Adrenal gland (tissue), 12 donors: ENCODE data around the gene CLEC4F. TPM values are rescaled to one million over a fixed set of nuclear protein-coding genes. Genes with fewer than 3 reads are reported as not detected.

Source experiments
- DNase-seq, 7 donors: peaks; one replicate each; pipeline ENCODE4 v3.0.0-alpha.2; 2019 to 2020
- H3K27ac ChIP-seq, 5 donors: fragments of 200-600 bp; sonication (generic) in 4 of 5; 1 replicate in 3 of 5; 2 replicates in 2 of 5; pipeline versions ENCODE4 v1.5.1 to v1.8.0; 2016 to 2020; ENCODE audit warnings: mild to moderate bottlenecking in 1 of 5
- H3K27me3 ChIP-seq: fragments of 200-600 bp; 2 replicates; pipeline ENCODE4 v1.8.0; 2021
- H3K36me3 ChIP-seq, 2 donors: fragments of 200-600 bp; replicated peaks in 1 of 2; 1 replicate in 1 of 2; 2 replicates in 1 of 2; pipeline versions ENCODE4 v1.5.1 to v1.8.0; 2018 to 2022
- H3K4me1 ChIP-seq, 2 donors: fragments of 200-600 bp; replicated peaks in 1 of 2; 1 replicate in 1 of 2; 2 replicates in 1 of 2; pipeline versions ENCODE4 v1.5.1 to v1.8.0; 2018 to 2021
- H3K4me3 ChIP-seq, 4 donors: fragments of 200-600 bp; sonication (generic) in 3 of 4; one replicate each; pipeline ENCODE4 v1.5.1; 2016 to 2018
- H3K9me3 ChIP-seq, 3 donors: fragments of 200-600 bp; sonication (generic) in 1 of 3; replicated peaks in 1 of 3; 1 replicate in 2 of 3; 2 replicates in 1 of 3; pipeline versions ENCODE4 v1.5.1 to v1.8.0; 2016 to 2021
- CTCF ChIP-seq, 6 experiments: fragments of 450-650 bp in 4 of 6; fragments of 200-600 bp in 2 of 6; sonication (generic) in 1 of 6; IDR thresholded peaks; 1 replicate in 5 of 6; 2 replicates in 1 of 6; pipeline versions ENCODE4 v1.5.1 to v1.8.0; 2016 to 2021; ENCODE audit warnings: antibody characterized with exemption in 6 of 6, mild to moderate bottlenecking in 2 of 6, moderate library complexity in 1 of 6
- POLR2A ChIP-seq, 2 donors: fragments of 450-650 bp; IDR thresholded peaks; one replicate each; pipeline ENCODE4 v1.6.1; 2017; ENCODE audit warnings: antibody characterized with exemption in 2 of 2, mild to moderate bottlenecking in 2 of 2, moderate library complexity in 1 of 2
- WGBS, 4 donors: extraction: QIAGEN DNeasy Blood & Tissue Kit in 2 of 4; methylation state at CpG; one replicate each; pipeline versions ENCODE4 v1.1.5 to v1.1.7; 2013 to 2017; 5-methylcytosine and 5-hydroxymethylcytosine counted together
- intact Hi-C, 2 donors: fragments of 100-400 bp; cut with DNase I; formaldehyde crosslinking; loops; one replicate each; pipeline versions ENCODE4 v1.14.1 to v1.15.0; 2022 to 2023
- polyA plus RNA-seq, 3 donors: library from polyadenylated mRNA; stranded (reverse); fragments of 200-250 nt in 2 of 3; fragments of 350-450 nt in 1 of 3; fragmentation: Illumina TruSeq in 1 of 3; extraction: RNeasy Lipid Tissue Mini Kit (QIAGEN cat#74804) in 1 of 3; gene quantifications; one replicate each; pipeline ENCODE4 v1.2.3, GENCODE V29; 2013 to 2014
- total RNA-seq, 9 donors: library from RNA; depleted of rRNA in 4 of 9; stranded (reverse); fragments of >200 nt in 4 of 9; fragments of 120-200 nt in 1 of 9; fragmentation: NEBNext Ultra II Directional in 1 of 9; extraction: Animal tissue kit (Norgen Biotek cat#: 25700) in 1 of 9; gene quantifications; one replicate each; pipeline versions ENCODE4 v1.1.0 to v1.2.4, GENCODE V29; 2013 to 2023
- donor health status: healthy with polysubstance abuse.
- donor health status: Bipolar disorder and iron deficiency.
- donor health status: DM: yes; HTN: yes; CAD: no.
- donor health status: DM: no; HTN: no; CAD: no.
- donor health status: DM: no; HTN: no; CAD: no.
- donor health status: DM: yes; HTN: yes; CAD: no.

The CLEC4F gene
- total and polyA plus RNA-seq, 12 donors = 0.22 to 0.32 (median 0.27) TPM; not detected in 9

- TF ChIP-seq POLR2A (IDR thresholded peaks at IDR 0.05) = no peak
- TF ChIP-seq CTCF (IDR thresholded peaks at IDR 0.05) = no peak
- intact Hi-C loops = no loop called here
- DNase-seq = no peak
Observed at GRCh38 chr2:70795164-70795995, 25.0 kb downstream of the CLEC4F start.

GRCh38 chr2:70793450-70793849 is 26.9 kb downstream of the CLEC4F start:
- Histone ChIP-seq H3K4me1 (peaks cover 5% of the 10 kb centered on the region in 2 donors), H3K36me3 (no peaks in the 10 kb centered on the region), H3K27me3 (peaks cover 23% of the 10 kb centered on the region), H3K9me3 (no peaks in the 10 kb centered on the region), H3K4me3 (no peak overlapping the region), H3K27ac (no peak overlapping the region)
- DNase-seq = peak in 1 of 7 donors; percentile 9
- intact Hi-C loops = no loop called here
- WGBS, 4 donors = 67 to 81% (median 73%) methylated on average over 2 of the region's 2 CpGs
- TF ChIP-seq POLR2A (IDR thresholded peaks at IDR 0.05) (no peak), CTCF (IDR thresholded peaks at IDR 0.05) (no peak)

More at GRCh38 chr2:70795164-70795995, 25.0 kb downstream of the CLEC4F start:
- Histone ChIP-seq H3K9me3 (peaks cover 0 to 4% (median 0%) of the 10 kb centered on the region in 3 donors), H3K27me3 (peaks cover 11% of the 10 kb centered on the region), H3K4me1 (peaks cover 0 to 2% of the 10 kb centered on the region in 2 donors), H3K36me3 (no peaks in the 10 kb centered on the region), H3K27ac (no peak overlapping the region), H3K4me3 (no peak overlapping the region)
- WGBS, 4 donors = 67 to 80% (median 72%) methylated on average over 4 of the region's 4 CpGs

GRCh38 chr2:70790136-70790828 is 30.1 kb downstream of the CLEC4F start, which contains the start of gene FIGLA:
FIGLA (minus strand) TSS chr2:70790643; CDS start chr2:70790638, 5 bp downstream.
- H3K4me1 ChIP-seq = peaks cover 5% of the 10 kb centered on the region in 2 donors
- H3K36me3 ChIP-seq = no peaks in the 10 kb centered on the region
- H3K4me3 ChIP-seq = peak within 1 kb of the TSS in 1 of 4 donors; percentile 11
- TF ChIP-seq POLR2A (IDR thresholded peaks at IDR 0.05) = no peak
- no peak for TF ChIP-seq CTCF (IDR thresholded peaks at IDR 0.05)
- peaks cover 34% of the 10 kb centered on the region for H3K27me3 ChIP-seq
- peak in 1 of 7 donors; percentile 8 for DNase-seq
- intact Hi-C loops = no loop called here
- no peaks in the 10 kb centered on the region for H3K9me3 ChIP-seq
- 4 to 20% (median 5%) methylated on average over 12 to 69 of the region's 69 CpGs for WGBS, 4 donors
- no peak within 1 kb of the TSS for H3K27ac ChIP-seq
